ENCODE results near the gene REPS2. TPM values are rescaled to one million over a fixed set of nuclear protein-coding genes. Genes with fewer than 3 reads are reported as not detected.

Gene REPS2
- total and polyA plus RNA-seq, 9 of the 15 experiments (the other 6 are each of a cell fraction or from before 2014, with no cell fraction given), result 0.01 to 0.07 (median 0.01) TPM; not detected in 3

DNA sequence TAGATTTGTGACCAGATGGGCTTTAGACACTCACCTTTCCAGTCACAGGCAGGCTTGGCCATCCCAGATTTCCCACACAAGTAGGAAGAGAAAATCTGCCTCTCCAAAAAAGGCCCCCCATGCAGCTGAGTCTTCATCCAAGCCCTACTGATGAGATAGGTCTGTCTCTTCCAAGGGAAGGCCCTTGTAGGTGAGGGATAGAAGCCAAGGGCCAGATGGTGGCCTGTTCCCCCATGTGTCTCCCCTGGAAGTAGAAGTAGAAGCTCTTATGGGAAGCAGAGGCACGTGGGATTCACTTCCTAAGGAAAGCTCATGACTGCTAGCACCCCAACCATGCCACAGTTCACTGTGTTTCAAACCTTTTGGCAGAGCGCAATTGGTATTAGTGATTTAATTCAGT is 81.5 kb downstream of the REPS2 start:
- FAIRE-seq (no peak), ATAC-seq (no peak), DNase-seq (ENCODE audit: extremely low read depth in 1 of 4, low spot score in 3 of 4) (no peak)
- no peaks in the 10 kb centered on the region for H3K4me1 ChIP-seq (replicated peaks in 1 of 2; ENCODE audit: control insufficient read depth in 2 of 2, insufficient read depth in 2 of 2, low read length in 2 of 2)
- no peak overlapping the region for H2AFZ ChIP-seq (ENCODE audit: low read depth, low read length)
- no TSS peak for BruUV-seq (replicated peaks)
- CTCF ChIA-PET (ENCODE audit: low intra/inter-chr PET ratio), result no interaction called here
- no peaks in the 10 kb centered on the region; a peak in 1 of 5 replicates for H3K27me3 ChIP-seq (ENCODE audit: control insufficient read depth in 2 of 2, insufficient read depth in 2 of 2, low read length in 2 of 2)
- intact Hi-C loops (cut with micrococcal nuclease), result no loop called here
- WGBS (ENCODE audit: insufficient coverage, low coverage, missing lambda C conversion rate), result 0% methylated on average over 2 of the region's 2 CpGs
- POLR2A ChIA-PET, result no interaction called here
- H3K36me3 ChIP-seq (ENCODE audit: control insufficient read depth, insufficient read depth, low read length), result no peaks in the 10 kb centered on the region
- TF ChIP-seq, protein P1, sequence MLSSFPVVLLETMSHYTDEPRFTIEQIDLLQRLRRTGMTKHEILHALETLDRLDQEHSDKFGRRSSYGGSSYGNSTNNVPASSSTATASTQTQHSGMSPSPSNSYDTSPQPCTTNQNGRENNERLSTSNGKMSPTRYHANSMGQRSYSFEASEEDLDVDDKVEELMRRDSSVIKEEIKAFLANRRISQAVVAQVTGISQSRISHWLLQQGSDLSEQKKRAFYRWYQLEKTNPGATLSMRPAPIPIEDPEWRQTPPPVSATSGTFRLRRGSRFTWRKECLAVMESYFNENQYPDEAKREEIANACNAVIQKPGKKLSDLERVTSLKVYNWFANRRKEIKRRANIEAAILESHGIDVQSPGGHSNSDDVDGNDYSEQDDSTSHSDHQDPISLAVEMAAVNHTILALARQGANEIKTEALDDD (IDR thresholded peaks at IDR 0.05), result no peak
- no peak for TF ChIP-seq KLF13 (tag; IDR thresholded peaks at IDR 0.05; ENCODE audit: borderline replicate concordance, low read depth)
- TF ChIP-seq SUPT5H (IDR thresholded peaks at IDR 0.05), result no peak
- TF ChIP-seq HMG20A (CRISPR knock-in tag; conservative IDR thresholded peaks at IDR 0.05), result no peak
- TF ChIP-seq NFXL1 (CRISPR knock-in tag; IDR thresholded peaks at IDR 0.05), result no peak
- no peak for TF ChIP-seq HSF4 (CRISPR knock-in tag; IDR thresholded peaks at IDR 0.05; ENCODE audit: borderline replicate concordance)
- no peak overlapping the region for H3K9ac ChIP-seq (ENCODE audit: insufficient read depth in 1 of 2, low read depth in 2 of 2, low read length in 2 of 2)
- H3K4me3 ChIP-seq, result no peak overlapping the region
- no peaks in the 10 kb centered on the region for H3K9me3 ChIP-seq (replicated peaks; ENCODE audit: control insufficient read depth, insufficient read depth, low read depth, low read length)
- H3K27ac ChIP-seq (ENCODE audit: extremely low read depth, low read depth, low read length), result no peak overlapping the region
- in situ Hi-C loops (cut with MboI), result no loop called here
- H3K4me2 ChIP-seq (ENCODE audit: insufficient read depth, low read length), result no peak overlapping the region
- H3K79me2 ChIP-seq (ENCODE audit: control insufficient read depth, insufficient read depth, low read length), result no peaks in the 10 kb centered on the region
- no peaks in the 10 kb centered on the region for H4K20me1 ChIP-seq (replicated peaks; ENCODE audit: control insufficient read depth, insufficient read depth, low read length)
- no peaks in the 10 kb centered on the region for H3K9me1 ChIP-seq (ENCODE audit: control insufficient read depth, insufficient read depth, low read length)

DNA sequence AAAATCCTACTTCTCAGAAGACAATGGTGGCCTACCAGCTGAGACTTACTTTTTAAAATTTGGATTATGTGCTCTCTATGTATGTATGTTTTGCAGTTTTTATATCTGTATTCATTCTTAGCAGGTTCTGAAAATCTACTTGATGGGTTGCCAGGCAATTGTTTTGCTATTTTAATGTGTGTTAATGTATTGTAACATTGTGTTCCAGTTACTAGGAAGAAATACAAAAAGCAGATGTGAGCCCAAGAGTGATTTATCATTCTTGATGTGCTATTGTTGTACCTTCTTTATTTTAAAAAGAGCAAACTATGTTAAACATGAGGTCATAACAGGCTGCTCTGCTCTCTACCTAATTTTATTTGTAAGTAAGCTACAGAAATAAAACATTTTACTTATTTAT is 81.9 kb downstream of the REPS2 start:
- ATAC-seq (no peak), FAIRE-seq (no peak), DNase-seq (ENCODE audit: extremely low read depth in 1 of 4, low spot score in 3 of 4) (no peak)
- in situ Hi-C loops (cut with MboI), result no loop called here
- Histone ChIP-seq H3K4me3 (no peak overlapping the region), H3K79me2 (ENCODE audit: control insufficient read depth, insufficient read depth, low read length) (no peaks in the 10 kb centered on the region), H2AFZ (ENCODE audit: low read depth, low read length) (no peak overlapping the region), H3K27me3 (ENCODE audit: control insufficient read depth in 2 of 2, insufficient read depth in 2 of 2, low read length in 2 of 2) (no peaks in the 10 kb centered on the region; a peak in 1 of 5 replicates), H3K9me1 (ENCODE audit: control insufficient read depth, insufficient read depth, low read length) (no peaks in the 10 kb centered on the region), H3K4me1 (replicated peaks in 1 of 2; ENCODE audit: control insufficient read depth in 2 of 2, insufficient read depth in 2 of 2, low read length in 2 of 2) (no peaks in the 10 kb centered on the region), H3K27ac (ENCODE audit: extremely low read depth, low read depth, low read length) (no peak overlapping the region), H3K4me2 (ENCODE audit: insufficient read depth, low read length) (no peak overlapping the region), H3K36me3 (ENCODE audit: control insufficient read depth, insufficient read depth, low read length) (no peaks in the 10 kb centered on the region), H4K20me1 (replicated peaks; ENCODE audit: control insufficient read depth, insufficient read depth, low read length) (no peaks in the 10 kb centered on the region), H3K9ac (ENCODE audit: insufficient read depth in 1 of 2, low read depth in 2 of 2, low read length in 2 of 2) (no peak overlapping the region), H3K9me3 (replicated peaks; ENCODE audit: control insufficient read depth, insufficient read depth, low read depth, low read length) (no peaks in the 10 kb centered on the region)
- CTCF ChIA-PET (ENCODE audit: low intra/inter-chr PET ratio), result no interaction called here
- intact Hi-C loops (cut with micrococcal nuclease), result no loop called here
- no TSS peak for BruUV-seq (replicated peaks)
- POLR2A ChIA-PET, result no interaction called here
- no peak for TF ChIP-seq HMG20B (CRISPR knock-in tag; IDR thresholded peaks at IDR 0.05)
- TF ChIP-seq, protein P2, sequence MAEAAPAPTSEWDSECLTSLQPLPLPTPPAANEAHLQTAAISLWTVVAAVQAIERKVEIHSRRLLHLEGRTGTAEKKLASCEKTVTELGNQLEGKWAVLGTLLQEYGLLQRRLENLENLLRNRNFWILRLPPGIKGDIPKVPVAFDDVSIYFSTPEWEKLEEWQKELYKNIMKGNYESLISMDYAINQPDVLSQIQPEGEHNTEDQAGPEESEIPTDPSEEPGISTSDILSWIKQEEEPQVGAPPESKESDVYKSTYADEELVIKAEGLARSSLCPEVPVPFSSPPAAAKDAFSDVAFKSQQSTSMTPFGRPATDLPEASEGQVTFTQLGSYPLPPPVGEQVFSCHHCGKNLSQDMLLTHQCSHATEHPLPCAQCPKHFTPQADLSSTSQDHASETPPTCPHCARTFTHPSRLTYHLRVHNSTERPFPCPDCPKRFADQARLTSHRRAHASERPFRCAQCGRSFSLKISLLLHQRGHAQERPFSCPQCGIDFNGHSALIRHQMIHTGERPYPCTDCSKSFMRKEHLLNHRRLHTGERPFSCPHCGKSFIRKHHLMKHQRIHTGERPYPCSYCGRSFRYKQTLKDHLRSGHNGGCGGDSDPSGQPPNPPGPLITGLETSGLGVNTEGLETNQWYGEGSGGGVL (CRISPR knock-in tag; IDR thresholded peaks at IDR 0.05), result no peak
- no peak for TF ChIP-seq SOX6 (IDR thresholded peaks at IDR 0.05)
- TF ChIP-seq CBX3 (IDR thresholded peaks at IDR 0.05; ENCODE audit: borderline replicate concordance in 1 of 2, low read length in 2 of 2), result no peak
- no peak for TF ChIP-seq BCOR (IDR thresholded peaks at IDR 0.05)
- TF ChIP-seq, protein P3, sequence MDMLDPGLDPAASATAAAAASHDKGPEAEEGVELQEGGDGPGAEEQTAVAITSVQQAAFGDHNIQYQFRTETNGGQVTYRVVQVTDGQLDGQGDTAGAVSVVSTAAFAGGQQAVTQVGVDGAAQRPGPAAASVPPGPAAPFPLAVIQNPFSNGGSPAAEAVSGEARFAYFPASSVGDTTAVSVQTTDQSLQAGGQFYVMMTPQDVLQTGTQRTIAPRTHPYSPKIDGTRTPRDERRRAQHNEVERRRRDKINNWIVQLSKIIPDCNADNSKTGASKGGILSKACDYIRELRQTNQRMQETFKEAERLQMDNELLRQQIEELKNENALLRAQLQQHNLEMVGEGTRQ (CRISPR knock-in tag; IDR thresholded peaks at IDR 0.05), result no peak
